VCaP (cell line): ENCODE data around the gene ADD2.

Source experiments
- H3K27ac ChIP-seq: fragments of 450-650 bp; 2 replicates; pipeline ENCODE4 v1.5.1; 2017
- TF ChIP-seq, protein P1 (sequence below): fragments of 450-650 bp; conservative IDR thresholded peaks from 2 replicates; pipeline ENCODE4 v1.5.1; 2017; ENCODE audit warnings: mild to moderate bottlenecking, moderate library complexity

The ADD2 gene

GRCh38 chr2:70706026-70706795 is 61.8 kb downstream of the ADD2 start:
- TF ChIP-seq, protein P1, sequence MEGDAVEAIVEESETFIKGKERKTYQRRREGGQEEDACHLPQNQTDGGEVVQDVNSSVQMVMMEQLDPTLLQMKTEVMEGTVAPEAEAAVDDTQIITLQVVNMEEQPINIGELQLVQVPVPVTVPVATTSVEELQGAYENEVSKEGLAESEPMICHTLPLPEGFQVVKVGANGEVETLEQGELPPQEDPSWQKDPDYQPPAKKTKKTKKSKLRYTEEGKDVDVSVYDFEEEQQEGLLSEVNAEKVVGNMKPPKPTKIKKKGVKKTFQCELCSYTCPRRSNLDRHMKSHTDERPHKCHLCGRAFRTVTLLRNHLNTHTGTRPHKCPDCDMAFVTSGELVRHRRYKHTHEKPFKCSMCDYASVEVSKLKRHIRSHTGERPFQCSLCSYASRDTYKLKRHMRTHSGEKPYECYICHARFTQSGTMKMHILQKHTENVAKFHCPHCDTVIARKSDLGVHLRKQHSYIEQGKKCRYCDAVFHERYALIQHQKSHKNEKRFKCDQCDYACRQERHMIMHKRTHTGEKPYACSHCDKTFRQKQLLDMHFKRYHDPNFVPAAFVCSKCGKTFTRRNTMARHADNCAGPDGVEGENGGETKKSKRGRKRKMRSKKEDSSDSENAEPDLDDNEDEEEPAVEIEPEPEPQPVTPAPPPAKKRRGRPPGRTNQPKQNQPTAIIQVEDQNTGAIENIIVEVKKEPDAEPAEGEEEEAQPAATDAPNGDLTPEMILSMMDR: no peak
- no peak overlapping the region for H3K27ac ChIP-seq

- TF ChIP-seq, protein P1: no peak
- no peak overlapping the region for H3K27ac ChIP-seq
Measured at GRCh38 chr2:70705160-70705850, 62.7 kb downstream of the ADD2 start.

DNA sequence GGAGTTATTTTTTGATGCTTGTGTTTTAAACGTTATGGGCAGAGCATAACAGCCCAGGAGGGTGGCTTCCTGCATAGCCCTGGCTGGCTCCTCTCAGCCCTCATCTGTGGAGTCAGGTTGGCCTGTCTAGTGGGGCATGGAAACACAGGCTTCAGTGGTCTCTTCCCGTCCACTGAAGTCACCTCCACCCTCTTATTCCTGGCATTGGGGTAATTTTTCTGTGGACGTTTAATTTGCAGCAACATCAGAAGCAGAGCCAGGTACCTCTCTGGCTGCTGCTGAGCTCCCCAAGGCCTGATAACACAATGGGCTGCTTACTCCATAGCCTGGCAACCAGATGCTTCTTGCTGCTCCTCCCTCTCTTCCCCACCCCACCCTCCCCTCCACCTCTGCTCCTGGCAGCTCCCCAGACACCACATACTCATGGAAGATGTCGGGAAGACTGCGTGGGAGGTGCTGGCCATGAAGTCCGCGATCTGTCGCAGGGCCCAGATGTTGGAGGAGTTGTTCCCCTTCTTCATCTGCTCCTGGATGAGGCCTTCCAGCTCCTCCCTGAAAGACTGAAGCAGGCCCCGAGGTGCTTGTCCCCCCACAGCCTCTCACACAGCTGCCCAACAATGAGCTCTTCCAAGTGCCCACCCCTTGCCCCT is 64.0 kb downstream of the ADD2 start:
- TF ChIP-seq, protein P1: no peak
- no peak overlapping the region for H3K27ac ChIP-seq

GRCh38 chr2:70702711-70703395 is 65.1 kb downstream of the ADD2 start:
- TF ChIP-seq, protein P1: no peak
- no peak overlapping the region for H3K27ac ChIP-seq

- no peak overlapping the region for H3K27ac ChIP-seq
- TF ChIP-seq, protein P1: no peak
Measured at GRCh38 chr2:70698847-70699246, 69.2 kb downstream of the ADD2 start.

DNA sequence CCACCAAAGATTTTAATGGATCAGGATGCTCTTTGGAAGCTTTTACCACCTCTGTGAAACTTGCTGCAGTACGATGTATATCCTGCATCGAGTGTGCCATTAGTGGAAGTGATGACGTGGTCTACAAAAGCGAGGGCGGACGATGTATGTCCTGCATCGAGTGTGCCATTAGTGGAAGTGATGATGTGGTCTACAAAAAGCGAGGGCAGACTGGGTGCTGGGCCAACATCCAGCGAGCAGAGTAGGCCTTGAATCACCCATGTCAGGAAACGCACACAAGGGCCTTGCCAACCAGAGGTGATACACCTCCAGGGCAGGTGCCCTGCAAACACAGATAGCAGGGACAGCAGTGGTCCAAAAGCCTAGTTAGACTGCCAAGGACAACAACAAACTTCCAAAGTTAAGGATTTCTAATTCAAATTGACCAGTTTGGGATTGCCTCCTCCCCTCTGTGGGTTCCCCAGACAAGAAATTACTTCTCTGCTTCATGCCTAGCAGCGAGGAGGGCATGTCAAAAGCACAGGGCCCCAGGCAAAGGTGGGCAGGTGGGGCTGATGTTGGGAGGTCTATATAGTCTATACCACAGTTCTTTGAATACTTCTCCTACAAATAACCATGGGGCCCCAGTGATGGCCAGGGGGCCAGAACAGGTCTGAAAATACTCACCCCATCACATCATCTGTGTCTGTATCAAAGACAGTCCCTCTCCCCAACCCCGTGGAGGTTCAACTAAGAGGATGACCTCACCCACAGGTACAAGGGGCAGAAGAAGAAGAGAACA is 70.2 kb downstream of the ADD2 start:
- TF ChIP-seq, protein P1: no peak
- no peak overlapping the region for H3K27ac ChIP-seq
